GM19438 (cell line): ENCODE measurements around the gene ADARB1.

Experiments used
- ATAC-seq: cut with Tn5 transposase; IDR thresholded peaks from one replicate; pipeline ENCODE4 v1.9.1; 2021; ENCODE audit warnings: low read depth; ENCODE audit not compliant: unreplicated experiment

ADARB1 gene

GRCh38 chr21:45146801-45147200 is 72.4 kb downstream of the ADARB1 start:
- ATAC-seq: no peak

- ATAC-seq: no peak
Measured at GRCh38 chr21:45147473-45148315, 73.3 kb downstream of the ADARB1 start.

- ATAC-seq: no peak
Measured at GRCh38 chr21:45148316-45148990, 74.1 kb downstream of the ADARB1 start.

- no peak for ATAC-seq
Measured at GRCh38 chr21:45149021-45149420, 74.6 kb downstream of the ADARB1 start.

- no peak for ATAC-seq
Measured at GRCh38 chr21:45150638-45151131, 76.3 kb downstream of the ADARB1 start.

GRCh38 chr21:45151445-45152160 is 77.2 kb downstream of the ADARB1 start:
- no peak for ATAC-seq

- no peak for ATAC-seq
Measured at GRCh38 chr21:45152265-45152746, 77.9 kb downstream of the ADARB1 start.

- ATAC-seq: no peak
Measured at GRCh38 chr21:45153358-45154318, 79.3 kb downstream of the ADARB1 start.

GRCh38 chr21:45154511-45155508 is 80.4 kb downstream of the ADARB1 start:
- no peak for ATAC-seq

GRCh38 chr21:45155910-45156309 is 81.5 kb downstream of the ADARB1 start:
- no peak for ATAC-seq

GRCh38 chr21:45156459-45156858 is 82.1 kb downstream of the ADARB1 start:
- ATAC-seq: no peak

GRCh38 chr21:45157932-45158331 is 83.6 kb downstream of the ADARB1 start:
- no peak for ATAC-seq

GRCh38 chr21:45158491-45159423 is 84.4 kb downstream of the ADARB1 start:
- no peak for ATAC-seq

- ATAC-seq: no peak
Measured at GRCh38 chr21:45160198-45160597, 85.8 kb downstream of the ADARB1 start.

- no peak for ATAC-seq
Measured at GRCh38 chr21:45161038-45161945, 86.9 kb downstream of the ADARB1 start.

- ATAC-seq: no peak
Measured at GRCh38 chr21:45162115-45162514, 87.7 kb downstream of the ADARB1 start.

- ATAC-seq: no peak
Measured at GRCh38 chr21:45162809-45163208, 88.4 kb downstream of the ADARB1 start.
